Endometrial microvascular endothelial cells (primary cell): ENCODE results near the gene DEPDC4. TPM values are rescaled to one million over a fixed set of nuclear protein-coding genes. Genes with fewer than 3 reads are reported as not detected.

Experiments
- total RNA-seq: library from RNA; depleted of rRNA; stranded (reverse); fragments of >200 nt; gene quantifications from one replicate; pipeline ENCODE4 v1.2.3, GENCODE V29; 2015; ENCODE audit errors: inconsistent ontology term

Gene DEPDC4
- total RNA-seq, 1 donor from 2014 or later, result not detected

Other genes starting within 250 kb of the DEPDC4 start
- gene BLTP3B, start 124.2 kb downstream of the DEPDC4 start, total RNA-seq, result 15.6 TPM
- 43.7 TPM for gene ACTR6, start 66.3 kb downstream of the DEPDC4 start, total RNA-seq
- gene SCYL2, start 98 bp upstream of the DEPDC4 start, total RNA-seq, result 48.1 TPM
- not detected for gene SLC17A8, start 90.0 kb upstream of the DEPDC4 start, total RNA-seq
- gene NR1H4, start 206.8 kb upstream of the DEPDC4 start, total RNA-seq, result not detected